K562 (cell line): ENCODE measurements around the gene NBEAL2.

Experiments
- FOXJ3 ChIP-seq: sonication (generic); formaldehyde crosslinking; IDR thresholded peaks from 2 replicates; pipeline ENCODE4 v1.4.0; 2020; ENCODE audit warnings: mild to moderate bottlenecking, missing genetic modification reagents
- HNRNPLL ChIP-seq: fragments of 200-400 bp; formaldehyde crosslinking; IDR thresholded peaks from 2 replicates; pipeline ENCODE4 v1.6.1; 2017; ENCODE audit warnings: low read length, low read depth, mild to moderate bottlenecking; ENCODE audit not compliant: poor library complexity, severe bottlenecking
- JUN ChIP-seq, 2 experiments: sonication (generic) in 1 of 2; formaldehyde crosslinking in 1 of 2; IDR thresholded peaks; 2 replicates each; pipeline versions ENCODE4 v1.6.1 to v1.8.0; 2012 to 2022; ENCODE audit warnings: borderline replicate concordance in 2 of 2, mild to moderate bottlenecking in 2 of 2, improper control_type of control experiment in 1 of 2, low read depth in 1 of 2, low read length in 1 of 2, missing genetic modification reagents in 1 of 2
- MTA3 ChIP-seq: fragments of 450-650 bp; formaldehyde crosslinking; IDR thresholded peaks from 2 replicates; pipeline ENCODE4 v1.6.1; 2017; ENCODE audit warnings: mild to moderate bottlenecking, borderline replicate concordance
- RBM14 ChIP-seq: fragments of 200-400 bp; formaldehyde crosslinking; IDR thresholded peaks from 2 replicates; pipeline ENCODE4 v1.6.1; 2018; ENCODE audit warnings: low read depth, mild to moderate bottlenecking, low read length, moderate library complexity, borderline replicate concordance; ENCODE audit not compliant: insufficient read depth
- RFX5 ChIP-seq: IDR thresholded peaks from 2 replicates; pipeline ENCODE4 v1.6.1; 2011; ENCODE audit warnings: low read depth, mild to moderate bottlenecking, improper control_type of control experiment, low read length
- SIN3A ChIP-seq, 2 experiments: fragments of 150-350 bp in 1 of 2; IDR thresholded peaks; 2 replicates each; pipeline ENCODE4 v1.6.1; 2011 to 2016; ENCODE audit warnings: borderline replicate concordance in 2 of 2, low read depth in 2 of 2, low read length in 2 of 2, mild to moderate bottlenecking in 2 of 2, moderate library complexity in 2 of 2; ENCODE audit not compliant: control insufficient read depth in 1 of 2
- SREBF1 ChIP-seq: fragments of 150-350 bp; IDR thresholded peaks from 2 replicates; pipeline ENCODE4 v1.6.1; 2014; ENCODE audit warnings: antibody characterized with exemption, low read depth, low read length, borderline replicate concordance
- SREBF2 ChIP-seq: sonication (generic); formaldehyde crosslinking; IDR thresholded peaks from 2 replicates; pipeline ENCODE4 v1.4.0; 2020; ENCODE audit warnings: mild to moderate bottlenecking, missing genetic modification reagents
- TF ChIP-seq, protein P1 (sequence below): sonication (generic); formaldehyde crosslinking; IDR thresholded peaks from 2 replicates; pipeline ENCODE4 v1.5.0; 2020; ENCODE audit warnings: missing genetic modification reagents
- TF ChIP-seq, protein P2 (sequence below): sonication (generic); formaldehyde crosslinking; IDR thresholded peaks from 2 replicates; pipeline ENCODE4 v1.8.1; 2023; ENCODE audit warnings: mild to moderate bottlenecking, missing genetic modification reagents
- TF ChIP-seq, protein P3 (sequence below), 3 experiments: IDR thresholded peaks in 2 of 3; conservative IDR thresholded peaks in 1 of 3; 2 replicates each; pipeline ENCODE4 v1.5.1; 2011 to 2012; ENCODE audit warnings: low read length in 3 of 3, mild to moderate bottlenecking in 3 of 3, control low read depth in 2 of 3, improper control_type of control experiment in 1 of 3, inconsistent platforms in 1 of 3, low read depth in 1 of 3, mixed read lengths in 1 of 3, moderate library complexity in 1 of 3; ENCODE audit not compliant: insufficient read depth in 2 of 3

DNA sequence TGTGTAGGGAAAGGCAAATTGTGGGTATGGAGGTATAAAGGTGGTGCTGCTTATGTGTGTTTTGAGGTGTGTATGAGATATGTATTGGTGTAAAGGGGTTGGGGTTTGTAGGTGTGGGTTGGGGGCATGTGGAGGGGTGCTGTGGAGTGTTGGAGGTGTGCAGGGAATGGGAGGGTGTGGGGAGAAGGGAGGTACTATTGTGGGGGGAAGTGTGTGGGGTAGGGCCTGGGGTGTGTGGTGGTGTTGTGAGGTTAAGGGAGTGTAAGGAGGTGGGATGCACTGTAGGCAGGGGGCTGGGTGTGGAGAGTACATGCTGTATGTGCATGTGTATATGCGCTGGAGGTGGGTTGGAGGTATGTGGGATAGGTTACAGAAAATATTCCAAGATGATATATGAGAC lies 18.6 kb upstream of the NBEAL2 start:
- TF ChIP-seq JUN (IDR thresholded peaks at IDR 0.05; ENCODE audit: borderline replicate concordance, low read depth, low read length) (no peak), JUN (CRISPR knock-in tag; IDR thresholded peaks at IDR 0.05; ENCODE audit: borderline replicate concordance) (no peak), HNRNPLL (no peak), SREBF2 (CRISPR knock-in tag) (no peak), SREBF1 (no peak), FOXJ3 (CRISPR knock-in tag) (no peak), MTA3 (no peak), RFX5 (no peak), SIN3A (IDR thresholded peaks at IDR 0.05; ENCODE audit: borderline replicate concordance in 2 of 2, control insufficient read depth in 1 of 2, low read depth in 2 of 2, low read length in 2 of 2) (no peak), RBM14 (no peak)
- TF ChIP-seq, protein P1, sequence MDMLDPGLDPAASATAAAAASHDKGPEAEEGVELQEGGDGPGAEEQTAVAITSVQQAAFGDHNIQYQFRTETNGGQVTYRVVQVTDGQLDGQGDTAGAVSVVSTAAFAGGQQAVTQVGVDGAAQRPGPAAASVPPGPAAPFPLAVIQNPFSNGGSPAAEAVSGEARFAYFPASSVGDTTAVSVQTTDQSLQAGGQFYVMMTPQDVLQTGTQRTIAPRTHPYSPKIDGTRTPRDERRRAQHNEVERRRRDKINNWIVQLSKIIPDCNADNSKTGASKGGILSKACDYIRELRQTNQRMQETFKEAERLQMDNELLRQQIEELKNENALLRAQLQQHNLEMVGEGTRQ (CRISPR knock-in tag), result no peak
- TF ChIP-seq, protein P2, sequence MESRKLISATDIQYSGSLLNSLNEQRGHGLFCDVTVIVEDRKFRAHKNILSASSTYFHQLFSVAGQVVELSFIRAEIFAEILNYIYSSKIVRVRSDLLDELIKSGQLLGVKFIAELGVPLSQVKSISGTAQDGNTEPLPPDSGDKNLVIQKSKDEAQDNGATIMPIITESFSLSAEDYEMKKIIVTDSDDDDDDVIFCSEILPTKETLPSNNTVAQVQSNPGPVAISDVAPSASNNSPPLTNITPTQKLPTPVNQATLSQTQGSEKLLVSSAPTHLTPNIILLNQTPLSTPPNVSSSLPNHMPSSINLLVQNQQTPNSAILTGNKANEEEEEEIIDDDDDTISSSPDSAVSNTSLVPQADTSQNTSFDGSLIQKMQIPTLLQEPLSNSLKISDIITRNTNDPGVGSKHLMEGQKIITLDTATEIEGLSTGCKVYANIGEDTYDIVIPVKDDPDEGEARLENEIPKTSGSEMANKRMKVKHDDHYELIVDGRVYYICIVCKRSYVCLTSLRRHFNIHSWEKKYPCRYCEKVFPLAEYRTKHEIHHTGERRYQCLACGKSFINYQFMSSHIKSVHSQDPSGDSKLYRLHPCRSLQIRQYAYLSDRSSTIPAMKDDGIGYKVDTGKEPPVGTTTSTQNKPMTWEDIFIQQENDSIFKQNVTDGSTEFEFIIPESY (CRISPR knock-in tag), result no peak
- TF ChIP-seq, protein P3, sequence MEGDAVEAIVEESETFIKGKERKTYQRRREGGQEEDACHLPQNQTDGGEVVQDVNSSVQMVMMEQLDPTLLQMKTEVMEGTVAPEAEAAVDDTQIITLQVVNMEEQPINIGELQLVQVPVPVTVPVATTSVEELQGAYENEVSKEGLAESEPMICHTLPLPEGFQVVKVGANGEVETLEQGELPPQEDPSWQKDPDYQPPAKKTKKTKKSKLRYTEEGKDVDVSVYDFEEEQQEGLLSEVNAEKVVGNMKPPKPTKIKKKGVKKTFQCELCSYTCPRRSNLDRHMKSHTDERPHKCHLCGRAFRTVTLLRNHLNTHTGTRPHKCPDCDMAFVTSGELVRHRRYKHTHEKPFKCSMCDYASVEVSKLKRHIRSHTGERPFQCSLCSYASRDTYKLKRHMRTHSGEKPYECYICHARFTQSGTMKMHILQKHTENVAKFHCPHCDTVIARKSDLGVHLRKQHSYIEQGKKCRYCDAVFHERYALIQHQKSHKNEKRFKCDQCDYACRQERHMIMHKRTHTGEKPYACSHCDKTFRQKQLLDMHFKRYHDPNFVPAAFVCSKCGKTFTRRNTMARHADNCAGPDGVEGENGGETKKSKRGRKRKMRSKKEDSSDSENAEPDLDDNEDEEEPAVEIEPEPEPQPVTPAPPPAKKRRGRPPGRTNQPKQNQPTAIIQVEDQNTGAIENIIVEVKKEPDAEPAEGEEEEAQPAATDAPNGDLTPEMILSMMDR (IDR thresholded peaks at IDR 0.05 in 2 of 3, conservative IDR thresholded peaks at IDR 0.05 in 1 of 3; ENCODE audit: insufficient read depth in 2 of 3, low read depth in 1 of 3, low read length in 3 of 3), result no peak
